Brain pericyte (primary cell): Measurements from ENCODE around the gene C1QTNF3.
"Not testable (repeated sequence)": the region's sequence is repeated elsewhere in the genome, so short reads cannot be mapped to it uniquely, and the experiment has no call there.

Experiments used
- DNase-seq: peaks from one replicate; pipeline ENCODE4 v3.0.0-alpha.2; 2012; ENCODE audit warnings: low read depth, low spot score

Gene C1QTNF3

DNA sequence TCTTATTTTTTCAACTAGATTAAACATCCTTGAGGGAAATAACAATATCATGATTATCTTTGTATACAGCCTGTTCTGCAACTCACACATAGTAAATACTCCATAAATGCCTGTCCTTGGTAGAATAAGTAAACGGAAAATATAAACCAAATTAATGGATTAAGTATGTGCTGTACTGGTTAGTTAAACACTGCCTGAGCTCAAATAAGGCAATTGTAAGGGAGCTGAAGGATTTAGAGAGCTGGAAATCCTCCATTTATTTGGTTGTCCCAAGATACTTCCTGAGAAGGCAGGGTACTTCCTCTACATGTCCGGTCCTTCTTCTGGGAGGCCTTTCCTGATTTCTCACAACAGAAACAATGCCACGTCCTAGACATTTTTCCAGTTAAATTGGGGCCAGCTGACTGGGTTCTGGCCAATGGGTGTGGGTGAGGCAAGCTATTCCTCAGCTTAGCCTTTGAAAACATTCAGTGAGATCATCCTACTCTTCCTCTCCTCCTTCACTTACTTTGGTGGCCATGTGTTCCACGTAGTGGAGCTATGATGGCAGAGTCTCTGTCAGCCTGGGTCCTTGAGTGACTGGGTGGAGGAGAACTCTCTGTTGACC lies 8.5 kb upstream of the C1QTNF3 start:
- DNase-seq = no peak

DNA sequence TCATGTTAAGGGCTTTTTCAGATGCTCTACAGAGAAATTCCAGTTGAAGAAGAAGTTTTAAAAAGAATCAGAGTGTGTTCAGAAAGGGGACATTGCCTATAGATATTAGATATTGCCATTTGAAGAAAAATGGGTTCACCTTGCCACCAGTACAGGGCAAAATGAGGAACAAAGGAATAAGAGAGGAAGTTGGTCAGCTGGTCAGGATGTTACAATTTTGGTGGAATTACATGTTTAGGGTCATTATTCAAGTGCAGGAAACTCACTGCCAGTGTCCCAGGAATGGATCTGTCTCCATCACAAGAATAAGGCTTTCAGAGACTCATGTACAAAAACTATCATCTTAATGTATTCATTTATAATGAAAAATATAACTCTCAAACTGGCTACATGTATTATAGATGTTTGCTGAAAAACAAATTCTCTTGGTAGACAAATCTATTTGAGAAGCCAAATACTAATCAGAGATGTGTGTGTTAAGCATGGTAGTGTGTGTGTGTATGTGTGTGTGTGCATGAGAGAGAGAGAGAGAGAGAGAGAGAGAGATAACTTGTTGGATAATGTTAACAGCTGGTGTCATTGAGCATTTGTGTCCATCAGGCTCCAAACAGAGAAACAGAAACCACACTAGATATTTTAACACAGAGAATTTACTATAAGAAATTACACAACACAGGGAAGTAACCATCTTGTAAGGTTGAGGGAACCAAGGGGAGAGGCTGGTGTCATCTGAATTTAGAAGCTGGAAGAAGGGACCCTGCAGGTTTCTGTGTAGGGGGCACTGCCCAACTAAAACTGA lies 5.0 kb upstream of the C1QTNF3 start:
- no peak for DNase-seq

- DNase-seq = no peak
Measured at GRCh38 chr5:34047143-34047542, 4.1 kb upstream of the C1QTNF3 start.

- no peak for DNase-seq
Measured at GRCh38 chr5:34045996-34046395, 3.0 kb upstream of the C1QTNF3 start.

DNA sequence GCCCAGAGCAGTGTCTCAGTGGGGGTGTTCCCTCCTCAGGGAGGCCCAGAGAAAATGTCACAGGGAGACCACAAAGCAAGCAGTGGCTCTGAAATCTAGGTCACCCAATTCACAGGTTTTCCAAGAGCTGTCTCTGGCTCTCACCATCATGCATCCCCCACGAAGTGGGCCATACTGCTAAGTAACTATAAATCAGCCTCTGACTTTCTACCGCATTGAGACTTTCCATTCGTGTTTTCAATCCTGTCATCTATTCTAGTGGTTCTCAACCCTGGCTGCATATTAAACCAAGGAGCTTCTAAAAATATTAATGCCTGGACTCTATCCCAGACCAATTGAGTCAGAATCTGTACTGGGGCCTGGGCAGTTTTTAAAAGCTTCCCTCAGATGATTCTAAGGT lies 2.0 kb upstream of the C1QTNF3 start:
- DNase-seq = no peak

- no peak for DNase-seq
Measured at GRCh38 chr5:34042321-34042720, 692 bp downstream of the C1QTNF3 start.

DNA sequence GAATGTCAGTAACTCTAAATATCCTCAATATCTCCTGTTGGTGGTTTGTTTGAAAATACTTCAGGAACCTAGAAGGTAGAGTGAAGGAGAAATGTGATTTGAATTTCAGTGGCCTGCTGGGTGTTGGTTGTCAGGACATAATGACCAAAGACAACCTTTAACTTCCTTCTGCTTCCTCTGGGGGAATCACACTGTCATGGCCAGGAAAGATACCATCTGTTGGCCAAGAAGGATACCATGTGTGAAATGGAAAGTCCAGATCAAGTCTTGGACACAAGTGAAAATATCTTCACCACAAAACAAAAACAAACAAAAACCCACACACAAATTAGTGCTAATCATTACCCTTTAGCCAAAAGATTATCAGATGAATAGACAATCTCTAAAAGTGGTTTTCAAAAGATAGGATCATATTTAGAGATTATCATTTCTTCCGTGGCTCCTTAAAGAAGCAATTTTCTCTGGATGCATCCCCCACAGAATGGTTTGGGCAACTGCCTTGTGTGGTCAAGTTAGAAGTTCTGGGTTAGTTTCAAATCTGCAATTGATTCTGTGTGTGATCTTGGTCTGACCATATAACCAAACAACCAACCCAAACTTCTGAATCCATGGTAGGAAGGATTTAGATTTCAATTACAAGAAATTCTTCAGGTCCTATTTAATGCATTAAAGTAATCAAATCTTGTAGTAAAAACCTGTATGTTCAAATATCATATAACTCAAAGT lies 1.6 kb downstream of the C1QTNF3 start:
- no peak for DNase-seq

GRCh38 chr5:34040472-34040871 lies 2.5 kb downstream of the C1QTNF3 start:
- no peak for DNase-seq

DNA sequence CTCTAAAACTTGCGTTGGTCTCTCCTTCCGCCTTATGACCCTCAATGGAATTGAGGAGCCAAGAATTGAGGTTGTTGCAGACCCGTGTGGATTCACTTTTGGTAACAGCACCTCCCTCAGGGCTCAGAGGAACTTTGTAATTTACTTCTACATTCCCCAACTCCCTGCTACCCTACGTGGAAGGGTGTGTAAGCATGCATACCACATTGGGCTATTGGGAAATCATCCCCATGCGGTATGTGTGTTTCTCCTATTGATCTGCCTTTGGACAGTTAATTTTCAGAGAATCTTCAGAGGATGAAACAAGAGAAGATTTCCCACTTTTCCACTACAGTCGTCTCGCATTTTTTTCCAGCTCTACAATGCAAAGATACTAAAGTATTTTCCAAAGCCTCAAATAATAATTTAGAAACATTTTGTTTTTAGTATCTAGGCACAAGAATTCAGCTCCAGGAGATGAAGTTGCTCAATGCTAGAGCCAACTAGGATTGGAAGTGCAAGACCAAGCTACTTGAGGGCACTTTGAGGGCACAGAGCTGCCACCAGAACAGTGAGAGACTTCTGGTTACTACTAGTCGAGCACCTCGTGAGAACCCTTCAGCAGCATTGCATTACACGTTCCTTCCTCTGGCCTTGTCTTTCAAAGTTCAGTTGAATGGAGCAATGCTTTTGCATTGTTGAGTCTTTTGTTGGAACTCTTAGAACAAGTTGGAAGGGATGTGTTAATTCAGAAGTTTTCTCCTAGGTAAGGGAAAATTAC lies 3.4 kb downstream of the C1QTNF3 start:
- DNase-seq = no peak

GRCh38 chr5:34038838-34039237 lies 4.2 kb downstream of the C1QTNF3 start:
- DNase-seq = no peak

- no peak for DNase-seq
Measured at GRCh38 chr5:34038390-34038789, 4.6 kb downstream of the C1QTNF3 start.

GRCh38 chr5:34037726-34038125 lies 5.3 kb downstream of the C1QTNF3 start:
- no peak for DNase-seq

- DNase-seq = no peak
Measured at GRCh38 chr5:34035756-34036155, 7.3 kb downstream of the C1QTNF3 start.

DNA sequence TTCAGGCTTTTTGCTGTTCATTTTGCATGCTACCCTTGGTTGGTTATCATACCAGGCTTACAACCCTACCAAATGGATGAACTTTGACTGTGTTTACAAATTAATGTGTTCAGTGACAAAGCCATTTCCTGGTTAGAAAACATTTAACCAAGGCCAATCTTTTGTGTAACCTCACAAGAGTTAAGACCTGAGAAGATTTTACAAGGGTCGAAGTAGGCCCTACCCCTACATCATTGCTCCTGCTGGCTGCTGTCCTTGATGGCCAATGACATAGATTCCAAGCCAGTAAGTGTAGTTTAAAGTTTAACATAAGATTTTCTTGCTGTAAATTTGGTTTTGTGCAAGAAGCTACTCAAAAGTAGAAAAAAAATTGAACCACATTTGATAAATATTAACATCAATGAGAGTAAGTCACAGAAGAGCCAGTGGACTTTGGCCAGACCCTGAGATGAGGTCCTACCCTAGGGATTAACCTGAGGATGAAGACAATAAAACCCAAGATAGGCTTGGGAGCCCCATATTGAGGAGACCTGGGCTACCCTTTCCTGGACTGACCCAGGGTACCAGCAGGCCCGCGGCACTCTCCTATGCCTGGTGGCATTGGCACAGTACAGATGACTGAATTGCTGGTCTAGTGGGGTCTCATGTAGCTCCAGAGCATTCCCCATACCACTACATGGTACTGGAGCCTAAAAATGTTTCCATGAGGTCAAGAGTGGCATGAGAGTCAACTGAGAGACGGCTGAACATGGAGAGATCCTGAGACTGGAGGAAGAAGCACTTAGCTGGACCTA lies 8.3 kb downstream of the C1QTNF3 start:
- DNase-seq = no peak

GRCh38 chr5:34031966-34032365 lies 11.0 kb downstream of the C1QTNF3 start:
- DNase-seq = no peak

DNA sequence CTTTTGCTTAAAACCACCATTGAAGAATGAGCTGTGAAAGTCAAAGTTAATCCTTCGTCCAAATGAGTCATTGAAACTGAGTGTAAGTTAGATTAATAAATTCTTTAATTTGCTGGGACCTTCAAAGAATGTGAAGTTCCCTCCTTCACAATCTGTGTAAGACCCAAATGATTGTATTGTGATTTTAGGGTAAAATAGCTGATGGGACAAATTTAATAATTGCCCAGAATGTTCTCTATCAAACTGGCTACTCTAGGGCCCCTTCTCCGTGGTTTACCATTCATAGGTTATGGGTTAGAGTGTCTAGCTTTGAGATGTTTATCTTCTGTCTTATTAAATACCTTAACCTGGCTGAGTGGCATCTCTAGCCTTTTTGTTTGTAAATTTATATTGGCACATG lies 11.9 kb downstream of the C1QTNF3 start:
- no peak for DNase-seq

- DNase-seq = not testable (repeated sequence)
Measured at GRCh38 chr5:34030585-34030984, 12.4 kb downstream of the C1QTNF3 start.

- DNase-seq = no peak
Measured at GRCh38 chr5:34030048-34030447, 13.0 kb downstream of the C1QTNF3 start.

GRCh38 chr5:34028349-34028748 lies 14.7 kb downstream of the C1QTNF3 start:
- no peak for DNase-seq

DNA sequence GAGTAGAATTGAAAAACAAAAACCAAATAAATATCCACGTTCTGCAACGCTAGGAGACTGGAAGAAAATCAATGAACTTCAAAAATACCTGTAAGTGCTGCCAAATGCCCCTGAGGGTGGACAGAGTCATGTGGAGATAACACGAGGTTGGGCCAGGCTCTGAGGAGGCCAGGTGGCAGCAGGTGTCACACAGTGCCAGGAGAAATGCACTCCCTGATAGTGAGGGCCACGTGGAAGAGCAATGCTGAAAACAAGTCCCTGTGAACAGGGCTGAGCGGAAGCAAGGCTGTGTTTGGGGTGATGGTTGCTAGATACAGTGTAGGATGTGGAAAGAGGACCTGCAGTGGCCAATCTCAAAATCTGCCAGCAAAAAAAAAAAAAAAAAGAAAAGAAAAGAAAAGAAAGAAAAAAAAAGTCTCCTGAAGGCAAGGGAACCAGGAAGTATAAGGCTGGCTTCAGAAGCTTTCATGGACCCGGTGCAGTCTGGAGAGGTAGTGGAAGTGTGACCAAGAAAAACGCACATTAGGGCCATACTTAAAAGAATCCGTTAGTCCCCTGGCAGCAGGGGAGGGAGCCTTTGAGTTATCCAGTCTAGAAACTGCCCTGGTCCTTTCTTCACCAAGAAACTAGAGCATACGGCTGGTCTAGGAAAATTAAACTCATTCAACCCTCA lies 16.8 kb downstream of the C1QTNF3 start:
- no peak for DNase-seq
